ENCODE measurements around the gene ZNF273.
"Not testable (repeated sequence)": the region's sequence is repeated elsewhere in the genome, so short reads cannot be mapped to it uniquely, and the experiment has no call there.

DNA sequence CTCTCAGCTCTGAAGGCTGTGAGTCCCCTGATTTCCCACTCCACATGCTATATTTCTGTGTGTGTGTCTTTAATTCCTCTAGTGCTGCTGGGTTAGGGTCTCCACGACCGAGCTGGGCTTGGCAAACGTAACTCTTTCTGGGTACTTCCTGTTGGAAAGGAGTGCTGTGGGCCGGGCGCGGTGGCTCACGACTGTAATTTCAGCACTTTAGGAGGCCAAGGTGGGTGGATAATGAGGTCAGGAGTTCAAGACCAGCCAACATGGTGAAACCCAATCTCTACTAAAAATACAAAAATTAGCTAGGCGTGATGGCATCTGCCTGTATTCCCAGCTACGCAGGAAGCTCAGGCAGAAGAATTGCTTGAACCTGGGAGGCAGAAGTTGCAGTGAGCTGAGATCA is 47.6 kb downstream of the ZNF273 start:
- TF ChIP-seq, protein P1, sequence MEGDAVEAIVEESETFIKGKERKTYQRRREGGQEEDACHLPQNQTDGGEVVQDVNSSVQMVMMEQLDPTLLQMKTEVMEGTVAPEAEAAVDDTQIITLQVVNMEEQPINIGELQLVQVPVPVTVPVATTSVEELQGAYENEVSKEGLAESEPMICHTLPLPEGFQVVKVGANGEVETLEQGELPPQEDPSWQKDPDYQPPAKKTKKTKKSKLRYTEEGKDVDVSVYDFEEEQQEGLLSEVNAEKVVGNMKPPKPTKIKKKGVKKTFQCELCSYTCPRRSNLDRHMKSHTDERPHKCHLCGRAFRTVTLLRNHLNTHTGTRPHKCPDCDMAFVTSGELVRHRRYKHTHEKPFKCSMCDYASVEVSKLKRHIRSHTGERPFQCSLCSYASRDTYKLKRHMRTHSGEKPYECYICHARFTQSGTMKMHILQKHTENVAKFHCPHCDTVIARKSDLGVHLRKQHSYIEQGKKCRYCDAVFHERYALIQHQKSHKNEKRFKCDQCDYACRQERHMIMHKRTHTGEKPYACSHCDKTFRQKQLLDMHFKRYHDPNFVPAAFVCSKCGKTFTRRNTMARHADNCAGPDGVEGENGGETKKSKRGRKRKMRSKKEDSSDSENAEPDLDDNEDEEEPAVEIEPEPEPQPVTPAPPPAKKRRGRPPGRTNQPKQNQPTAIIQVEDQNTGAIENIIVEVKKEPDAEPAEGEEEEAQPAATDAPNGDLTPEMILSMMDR (IDR thresholded peaks at IDR 0.05), result not testable (repeated sequence)
- TF ChIP-seq POLR2A, EP300 (IDR thresholded peaks at IDR 0.05): not testable (repeated sequence)

Data from suprapubic skin (tissue), 3 donors.